NCI-H1694 (cell line): ENCODE measurements around the gene ZNF689.
"Not testable (repeated sequence)": the region's sequence is repeated elsewhere in the genome, so short reads cannot be mapped to it uniquely, and the experiment has no call there.

Experiments
- DNase-seq: peaks from one replicate; lab custom pipeline; 2025; lab: John Stamatoyannopoulos, UW

ZNF689 gene

GRCh38 chr16:30609926-30610839 lies at the start of gene ZNF689:
ZNF689 (minus strand) TSS chr16:30610389; CDS start chr16:30610041, 348 bp downstream.
- DNase-seq: peak; percentile 93

DNA sequence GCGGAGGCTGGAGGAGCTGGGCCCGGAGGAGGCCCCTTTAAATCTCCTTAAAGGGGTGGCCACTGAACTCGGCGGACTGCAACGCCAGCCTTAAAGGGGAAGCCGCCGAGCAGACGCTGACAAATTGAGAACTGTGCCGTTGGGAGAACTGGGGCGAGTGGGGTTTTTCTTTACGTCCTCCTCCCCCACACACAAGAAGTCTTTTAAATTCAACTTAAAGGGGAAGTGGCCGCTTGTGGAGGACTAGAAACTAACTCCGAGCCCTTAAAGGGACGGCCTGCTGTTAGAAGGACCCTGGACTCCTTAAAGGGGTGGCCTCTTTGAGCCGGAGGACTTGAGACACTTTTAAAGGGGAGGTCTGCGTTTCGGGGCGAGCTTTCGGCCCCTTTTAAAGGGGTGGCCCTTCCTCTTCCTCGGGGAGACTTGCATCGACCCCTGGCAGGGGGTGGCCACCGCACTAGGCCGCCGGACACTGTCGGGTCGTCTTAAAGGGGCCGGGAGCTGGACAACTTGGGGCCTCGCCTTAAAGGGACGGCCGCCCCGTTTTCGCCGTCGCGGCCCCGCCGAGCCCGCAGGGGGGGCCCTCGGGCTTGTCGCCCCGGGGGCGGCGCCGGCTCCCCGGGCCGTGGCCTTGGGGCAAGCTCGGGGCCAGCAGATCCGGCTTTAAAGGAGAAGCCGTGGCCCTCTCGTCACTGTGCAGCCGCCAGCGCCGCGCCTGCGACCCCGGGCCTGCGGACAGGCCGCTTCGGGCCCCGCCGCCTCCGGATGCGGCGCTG lies 48.7 kb upstream of the ZNF689 start:
- peak; percentile 85 for DNase-seq

DNA sequence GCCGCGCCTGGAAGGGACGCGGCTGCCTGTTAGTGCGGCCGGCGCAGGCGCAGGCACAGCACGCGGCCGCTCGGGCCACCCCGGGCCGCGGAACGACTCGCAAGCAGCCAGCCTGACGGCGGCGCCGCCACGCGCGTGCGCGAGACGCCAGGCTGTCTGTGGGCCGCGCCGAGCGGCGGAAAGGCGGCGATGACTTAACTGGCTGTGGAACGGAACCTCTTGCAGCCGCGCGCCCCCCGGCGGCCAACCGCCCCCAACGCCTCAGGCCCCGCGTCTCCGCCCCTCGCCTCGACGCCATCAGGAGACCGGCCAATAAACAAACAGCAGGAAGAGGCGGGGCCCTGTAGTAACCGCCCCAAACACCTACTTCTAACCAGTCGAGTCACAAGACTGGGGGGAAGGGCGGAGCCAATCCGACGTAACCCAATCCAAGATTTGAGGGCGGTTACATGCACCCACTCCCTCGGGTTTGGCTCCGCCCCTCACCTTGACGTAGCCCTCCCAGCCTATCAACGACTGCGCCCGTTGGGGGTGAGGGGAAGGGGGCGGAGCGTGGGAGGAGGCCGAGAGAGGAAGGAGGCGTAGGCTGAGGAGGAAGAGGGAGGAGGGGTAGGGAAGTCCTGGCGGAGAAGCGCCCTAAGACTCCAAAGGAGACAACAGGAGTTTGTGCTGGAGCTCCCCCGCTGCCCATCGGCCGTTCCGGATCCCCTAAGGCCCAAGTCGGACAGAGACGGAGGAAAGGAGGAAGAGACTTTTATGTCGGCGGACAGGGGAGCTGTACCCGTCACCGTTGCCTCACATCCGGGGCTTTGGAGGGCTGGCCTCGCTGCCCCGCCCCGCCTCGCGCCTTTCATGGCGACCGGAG lies 47.9 kb upstream of the ZNF689 start, which contains the start of gene FBRS:
FBRS (plus strand) TSS at position 566 of the 865 bp plus-strand sequence. CDS start 1,088 bp downstream, outside the sequence.
- DNase-seq: peak; percentile 99

- no peak for DNase-seq
Measured at GRCh38 chr16:30656974-30657865, 47.0 kb upstream of the ZNF689 start.

DNA sequence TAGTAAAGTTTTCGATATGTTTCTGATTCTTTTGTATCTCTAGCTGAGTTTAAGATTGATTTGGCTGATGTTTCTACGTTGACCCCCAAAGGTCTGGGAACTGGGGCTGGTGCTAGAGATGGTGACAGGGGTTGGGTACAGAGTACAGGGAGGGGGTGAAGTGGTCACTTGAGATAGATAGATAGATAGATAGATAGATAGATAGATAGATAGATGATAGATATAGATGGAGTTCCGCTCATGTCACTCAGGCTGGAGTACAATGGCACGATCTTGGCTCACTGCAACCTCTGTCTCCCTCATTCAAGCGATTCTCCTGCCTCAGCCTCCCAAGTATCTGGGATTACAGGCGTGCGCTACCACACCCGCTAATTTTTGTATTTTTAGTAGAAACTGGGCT lies 46.2 kb upstream of the ZNF689 start:
- DNase-seq: no peak

DNA sequence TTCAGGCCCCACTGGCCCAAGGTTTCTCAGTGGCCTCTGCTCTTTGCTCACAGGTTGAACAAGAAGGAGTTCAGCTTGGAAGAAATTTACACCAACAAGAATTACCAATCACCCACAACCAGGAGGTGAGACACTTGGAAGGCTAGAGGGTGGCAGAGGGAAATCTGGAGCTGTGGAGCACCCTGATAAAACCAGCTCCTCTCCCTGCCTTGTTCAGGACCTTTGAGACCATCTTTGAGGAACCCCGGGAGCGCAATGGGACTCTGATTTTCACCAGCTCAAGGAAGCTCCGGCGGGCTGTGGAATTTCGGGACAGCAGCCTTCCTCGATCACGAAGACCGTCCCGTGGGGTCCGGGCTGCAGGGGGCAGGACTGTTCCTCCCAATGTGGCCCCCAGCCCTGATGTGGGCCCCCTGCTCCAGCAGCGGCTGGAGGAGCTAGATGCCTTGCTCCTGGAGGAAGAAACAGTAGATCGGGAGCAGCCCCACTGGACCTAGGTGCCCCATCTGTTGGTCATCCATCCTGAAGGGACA lies 45.7 kb upstream of the ZNF689 start:
- no peak for DNase-seq

- DNase-seq: no peak
Measured at GRCh38 chr16:30654856-30655255, 44.7 kb upstream of the ZNF689 start.

DNA sequence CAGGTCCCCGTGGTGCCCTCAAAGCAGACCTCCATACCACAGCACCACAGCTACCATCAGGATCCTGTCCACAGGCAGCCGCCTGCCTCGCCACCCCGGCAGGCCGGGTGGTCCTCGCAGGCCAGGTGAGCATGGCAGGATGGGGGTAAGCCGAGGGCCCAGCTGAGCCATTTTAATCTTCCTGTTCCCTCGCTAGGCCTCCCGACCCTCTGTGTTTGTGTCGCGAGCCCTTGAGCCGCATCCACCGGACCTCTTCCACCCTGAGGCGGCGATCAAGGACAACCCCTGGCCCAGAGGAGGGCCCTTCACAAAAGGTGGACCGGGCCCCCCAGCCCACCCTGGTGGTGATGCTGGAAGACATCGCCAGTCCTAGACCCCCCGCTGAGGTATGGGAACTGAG lies 42.5 kb upstream of the ZNF689 start:
- DNase-seq: no peak

DNA sequence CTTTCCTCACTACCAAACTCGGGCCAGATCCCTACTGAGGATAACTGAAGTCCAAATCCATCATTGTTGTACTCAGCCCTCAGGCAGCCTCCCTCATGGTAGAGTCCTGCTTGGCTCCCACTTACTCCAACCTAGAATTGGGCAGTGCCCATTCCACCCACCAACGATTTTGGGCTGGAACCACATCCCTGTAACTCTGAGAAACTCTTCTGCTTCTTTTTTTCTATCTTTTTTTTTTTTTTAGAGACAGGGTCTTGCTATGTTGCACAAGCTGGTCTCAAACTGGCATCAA lies 41.8 kb upstream of the ZNF689 start:
- DNase-seq: no peak

- no peak for DNase-seq
Measured at GRCh38 chr16:30651124-30652004, 41.2 kb upstream of the ZNF689 start.

DNA sequence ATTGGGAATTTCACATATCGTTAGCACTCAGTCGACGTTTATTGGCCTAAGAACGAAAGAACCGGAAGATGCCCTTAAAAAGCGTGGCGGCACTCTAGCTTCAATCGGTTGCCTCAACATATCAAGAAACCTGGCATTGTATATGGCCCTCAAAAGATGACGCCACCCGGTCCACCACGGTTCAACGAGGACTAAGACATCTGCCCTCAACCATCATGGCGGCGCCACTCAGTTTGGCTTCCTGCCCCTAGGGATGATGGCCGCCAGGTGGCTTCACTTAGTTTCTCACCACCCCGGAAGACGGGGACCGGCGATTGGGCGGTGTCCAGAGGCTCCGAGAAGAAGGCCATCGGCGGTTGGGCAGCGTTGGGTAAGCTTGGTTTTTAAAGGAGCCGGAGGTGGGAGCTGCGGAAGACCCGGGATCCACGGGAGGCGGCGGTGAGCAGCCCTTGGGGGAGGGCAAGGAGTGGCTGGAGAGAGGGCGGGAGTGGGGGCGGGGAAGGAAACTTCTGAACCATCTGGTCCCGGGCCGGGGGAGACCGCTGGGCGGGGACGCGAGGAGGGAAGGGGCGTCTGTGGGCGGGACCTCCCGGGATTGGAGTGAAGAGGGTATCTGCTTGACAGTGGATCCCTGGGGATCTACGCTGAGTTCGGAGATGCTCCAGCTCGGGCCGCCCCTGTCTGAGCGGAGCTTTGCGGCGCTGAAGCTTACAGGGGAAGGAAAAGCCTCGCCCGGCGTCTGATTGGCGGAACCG lies 40.4 kb upstream of the ZNF689 start, which contains the start of gene PRR14:
PRR14 (plus strand) TSS at position 592 of the 755 bp plus-strand sequence. CDS start 686 bp downstream, outside the sequence.
- DNase-seq: peak; percentile 95

GRCh38 chr16:30649725-30650368 lies 39.7 kb upstream of the ZNF689 start:
- no peak for DNase-seq

- DNase-seq: no peak
Measured at GRCh38 chr16:30647274-30647571, 37.0 kb upstream of the ZNF689 start.

DNA sequence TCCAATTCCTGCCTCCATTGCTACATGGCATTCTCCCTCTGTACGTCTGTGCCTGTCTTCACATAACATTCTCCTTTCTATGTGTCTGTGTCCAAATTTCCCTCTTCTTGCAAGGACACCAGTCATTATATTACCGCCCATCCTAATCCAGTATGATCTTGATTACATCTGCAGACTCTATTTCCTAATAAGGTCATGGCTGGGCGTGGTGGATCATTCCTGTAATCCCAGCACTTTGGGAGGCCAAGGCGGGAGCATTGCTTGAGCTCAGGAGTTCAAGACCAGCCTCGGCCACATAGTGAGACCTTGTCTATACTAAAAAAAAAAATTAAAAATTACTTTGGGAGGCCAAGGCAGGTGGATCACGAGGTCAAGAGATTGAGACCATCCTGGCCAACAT lies 35.5 kb upstream of the ZNF689 start:
- DNase-seq: no peak

- DNase-seq: peak; percentile 11
Measured at GRCh38 chr16:30644334-30644830, 34.2 kb upstream of the ZNF689 start.

DNA sequence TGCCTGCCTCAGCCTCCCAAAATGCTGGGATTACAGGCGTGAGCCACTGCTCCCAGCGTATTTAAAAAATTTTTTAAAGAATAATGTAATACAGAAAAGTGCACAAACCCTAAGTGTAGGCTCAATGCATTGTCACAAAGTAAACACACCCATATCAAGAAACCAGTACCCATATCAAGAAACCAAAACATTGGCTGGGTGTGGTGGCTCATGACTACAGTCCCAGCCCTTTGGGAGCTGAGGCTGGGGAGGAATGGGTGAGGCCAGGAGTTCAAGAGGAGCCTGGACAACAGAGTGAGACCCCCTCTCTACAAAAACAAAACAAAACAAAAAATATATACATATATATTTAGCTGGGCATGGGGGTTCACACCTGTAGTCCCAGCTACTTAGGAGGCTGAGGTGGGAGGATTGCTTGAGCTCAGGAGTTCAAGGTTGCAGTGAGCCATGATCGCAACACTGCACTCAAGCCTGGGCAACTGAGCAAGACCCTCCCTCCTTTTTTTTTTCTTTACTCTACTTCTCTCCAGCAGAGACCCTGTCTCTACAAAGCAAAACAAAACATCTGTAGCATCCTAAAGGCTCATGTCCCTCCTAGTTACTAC lies 31.3 kb upstream of the ZNF689 start:
- no peak for DNase-seq

DNA sequence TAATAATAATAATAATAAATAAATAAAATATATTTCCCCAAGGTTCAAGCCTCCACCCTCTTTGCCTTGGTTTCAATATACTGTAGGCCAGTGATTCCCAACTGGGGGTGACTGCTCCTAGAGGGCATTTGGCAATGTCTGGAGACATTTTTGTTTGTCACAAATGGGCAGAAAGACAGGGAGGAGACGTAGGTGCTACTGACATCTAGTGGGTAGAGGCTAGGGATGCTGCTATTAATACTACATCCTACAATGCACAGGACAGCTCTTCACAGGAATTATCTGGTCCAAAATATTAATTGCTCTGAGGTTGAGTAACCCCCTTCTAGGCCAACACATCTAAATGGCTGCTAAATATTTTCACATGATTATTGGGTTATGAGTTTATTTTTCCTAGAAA lies 27.8 kb upstream of the ZNF689 start:
- DNase-seq: peak; percentile 28

- not testable (repeated sequence) for DNase-seq
Measured at GRCh38 chr16:30637139-30637538, 26.9 kb upstream of the ZNF689 start.
